ENCODE results near the gene RUNX1. TPM values are rescaled to one million over a fixed set of nuclear protein-coding genes. Genes with fewer than 3 reads are reported as not detected.

Gene RUNX1
- total RNA-seq, 1 experiment from 2014 or later: 95.4 TPM

DNA sequence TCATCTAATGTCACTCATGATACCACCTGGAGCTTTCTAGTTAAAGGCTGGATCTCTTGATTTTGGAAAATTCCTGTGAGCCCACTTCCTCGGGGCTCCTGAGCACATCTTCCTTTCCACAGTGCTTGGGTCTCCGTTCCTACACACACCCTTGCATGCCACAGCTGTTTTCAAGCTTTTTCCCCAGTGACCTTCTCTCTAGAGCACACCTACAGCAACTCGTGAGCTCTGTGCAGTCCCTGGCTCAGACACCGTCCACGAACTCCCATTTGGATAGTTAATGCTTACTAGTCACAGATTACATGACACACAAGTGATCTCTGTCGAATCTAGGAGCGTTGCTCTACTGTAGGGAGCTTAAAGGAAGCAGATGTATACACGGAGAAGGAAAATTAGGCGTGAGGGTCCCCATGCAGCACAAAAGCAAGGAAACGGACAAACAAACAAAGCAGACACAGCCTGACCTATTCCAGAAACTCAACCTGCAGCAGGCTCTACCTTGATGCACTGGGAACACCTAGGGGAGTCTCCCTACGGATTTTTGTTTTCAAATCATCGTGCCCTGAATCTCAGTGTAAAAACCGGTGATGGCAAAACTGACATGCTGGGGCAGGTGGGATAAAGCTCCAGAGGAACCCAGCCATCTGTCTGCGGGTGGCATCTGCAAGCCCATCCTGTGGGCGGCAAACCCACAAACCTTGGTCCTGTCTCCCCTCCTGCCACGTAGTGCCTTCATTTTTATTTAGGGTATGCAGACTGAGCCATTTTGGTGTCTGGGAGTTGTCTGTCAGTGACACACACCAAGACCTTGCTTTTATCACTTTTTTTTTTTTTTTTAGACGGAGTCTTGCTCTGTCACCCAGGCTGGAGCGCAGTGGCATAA lies 177.8 kb downstream of the RUNX1 start:
- no peak for DNase-seq
- CTCF ChIA-PET: interaction anchor here (1.3 kb wide), 1 partner anchor 126 kb away, joined by 3 read pairs; no protein-coding TSS in a partner anchor
- H3K4me1 Mint-ChIP-seq (ENCODE audit: low read depth, unreplicated experiment): peaks cover 28% of the 10 kb centered on the region
- no peaks in the 10 kb centered on the region for H3K27me3 Mint-ChIP-seq (ENCODE audit: unreplicated experiment)
- BruUV-seq (replicated peaks): no TSS peak
- no peaks in the 10 kb centered on the region for H3K9me3 Mint-ChIP-seq (ENCODE audit: low read depth, unreplicated experiment)
- H3K27ac Mint-ChIP-seq (ENCODE audit: unreplicated experiment): peak overlapping the region; percentile 44
- TF ChIP-seq, protein P1, sequence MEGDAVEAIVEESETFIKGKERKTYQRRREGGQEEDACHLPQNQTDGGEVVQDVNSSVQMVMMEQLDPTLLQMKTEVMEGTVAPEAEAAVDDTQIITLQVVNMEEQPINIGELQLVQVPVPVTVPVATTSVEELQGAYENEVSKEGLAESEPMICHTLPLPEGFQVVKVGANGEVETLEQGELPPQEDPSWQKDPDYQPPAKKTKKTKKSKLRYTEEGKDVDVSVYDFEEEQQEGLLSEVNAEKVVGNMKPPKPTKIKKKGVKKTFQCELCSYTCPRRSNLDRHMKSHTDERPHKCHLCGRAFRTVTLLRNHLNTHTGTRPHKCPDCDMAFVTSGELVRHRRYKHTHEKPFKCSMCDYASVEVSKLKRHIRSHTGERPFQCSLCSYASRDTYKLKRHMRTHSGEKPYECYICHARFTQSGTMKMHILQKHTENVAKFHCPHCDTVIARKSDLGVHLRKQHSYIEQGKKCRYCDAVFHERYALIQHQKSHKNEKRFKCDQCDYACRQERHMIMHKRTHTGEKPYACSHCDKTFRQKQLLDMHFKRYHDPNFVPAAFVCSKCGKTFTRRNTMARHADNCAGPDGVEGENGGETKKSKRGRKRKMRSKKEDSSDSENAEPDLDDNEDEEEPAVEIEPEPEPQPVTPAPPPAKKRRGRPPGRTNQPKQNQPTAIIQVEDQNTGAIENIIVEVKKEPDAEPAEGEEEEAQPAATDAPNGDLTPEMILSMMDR (IDR thresholded peaks at IDR 0.05; ENCODE audit: unreplicated experiment): no peak
- intact Hi-C loops (cut with micrococcal nuclease; ENCODE audit: unreplicated experiment): no loop called here
- H3K4me3 Mint-ChIP-seq (ENCODE audit: low read depth, unreplicated experiment): no peak overlapping the region
- H3K36me3 Mint-ChIP-seq (ENCODE audit: insufficient read depth, unreplicated experiment): peaks cover 62% of the 10 kb centered on the region

DNA sequence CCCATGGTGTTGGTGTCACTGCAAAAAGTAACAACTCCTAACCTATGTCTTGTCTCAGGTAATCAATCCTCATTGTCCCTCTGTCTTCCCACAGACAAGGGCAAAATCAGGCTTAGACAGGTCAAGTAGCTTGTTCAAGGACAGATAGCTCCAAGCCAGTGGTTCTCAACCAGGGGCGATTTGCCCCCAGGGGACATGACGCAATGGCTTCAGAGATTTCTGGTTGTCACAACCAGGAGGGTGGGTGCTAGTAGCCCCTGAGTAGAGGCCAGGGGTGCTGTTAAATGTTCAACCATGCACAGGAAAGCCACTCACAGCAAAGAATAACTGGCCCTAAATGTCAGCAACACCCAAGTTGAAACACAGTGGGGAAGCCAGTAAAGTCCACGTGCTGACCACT lies 178.9 kb downstream of the RUNX1 start:
- Mint-ChIP-seq H3K9me3 (ENCODE audit: low read depth, unreplicated experiment) (no peaks in the 10 kb centered on the region), H3K4me1 (ENCODE audit: low read depth, unreplicated experiment) (peaks cover 30% of the 10 kb centered on the region), H3K27ac (ENCODE audit: unreplicated experiment) (no peak overlapping the region), H3K36me3 (ENCODE audit: insufficient read depth, unreplicated experiment) (peaks cover 65% of the 10 kb centered on the region), H3K4me3 (ENCODE audit: low read depth, unreplicated experiment) (no peak overlapping the region), H3K27me3 (ENCODE audit: unreplicated experiment) (no peaks in the 10 kb centered on the region)
- CTCF ChIA-PET: interaction anchor here (1.3 kb wide), 1 partner anchor 125 kb away, joined by 3 read pairs; no protein-coding TSS in a partner anchor
- intact Hi-C loops (cut with micrococcal nuclease; ENCODE audit: unreplicated experiment): no loop called here
- TF ChIP-seq, protein P1 (IDR thresholded peaks at IDR 0.05; ENCODE audit: unreplicated experiment): no peak
- no peak for DNase-seq
- BruUV-seq (replicated peaks): no TSS peak

DNA sequence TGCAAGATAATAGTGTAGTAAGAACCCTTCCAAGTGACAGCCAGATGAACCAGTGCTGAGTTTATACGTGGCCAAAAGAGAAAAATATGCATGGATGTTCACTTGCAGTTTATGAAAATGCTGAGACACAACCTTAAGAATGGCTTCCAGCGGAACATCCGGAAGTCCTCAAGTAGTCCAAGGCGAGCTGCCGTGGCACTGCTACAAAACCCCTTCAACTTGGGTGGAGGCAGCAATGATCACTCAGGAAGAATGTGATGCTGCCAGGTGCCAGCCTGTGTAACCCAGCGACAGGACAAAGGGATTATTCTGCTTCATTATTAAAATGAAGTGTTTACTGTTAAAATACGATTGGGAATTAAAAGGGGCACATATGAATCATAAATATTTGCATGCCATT lies 179.6 kb downstream of the RUNX1 start:
- TF ChIP-seq, protein P1 (IDR thresholded peaks at IDR 0.05; ENCODE audit: unreplicated experiment): no peak
- Mint-ChIP-seq H3K36me3 (ENCODE audit: insufficient read depth, unreplicated experiment) (peaks cover 65% of the 10 kb centered on the region), H3K27me3 (ENCODE audit: unreplicated experiment) (no peaks in the 10 kb centered on the region), H3K27ac (ENCODE audit: unreplicated experiment) (no peak overlapping the region), H3K9me3 (ENCODE audit: low read depth, unreplicated experiment) (no peaks in the 10 kb centered on the region), H3K4me1 (ENCODE audit: low read depth, unreplicated experiment) (peaks cover 37% of the 10 kb centered on the region), H3K4me3 (ENCODE audit: low read depth, unreplicated experiment) (no peak overlapping the region)
- no peak for DNase-seq
- CTCF ChIA-PET: no interaction called here
- no TSS peak for BruUV-seq (replicated peaks)
- intact Hi-C loops (cut with micrococcal nuclease; ENCODE audit: unreplicated experiment): no loop called here

DNA sequence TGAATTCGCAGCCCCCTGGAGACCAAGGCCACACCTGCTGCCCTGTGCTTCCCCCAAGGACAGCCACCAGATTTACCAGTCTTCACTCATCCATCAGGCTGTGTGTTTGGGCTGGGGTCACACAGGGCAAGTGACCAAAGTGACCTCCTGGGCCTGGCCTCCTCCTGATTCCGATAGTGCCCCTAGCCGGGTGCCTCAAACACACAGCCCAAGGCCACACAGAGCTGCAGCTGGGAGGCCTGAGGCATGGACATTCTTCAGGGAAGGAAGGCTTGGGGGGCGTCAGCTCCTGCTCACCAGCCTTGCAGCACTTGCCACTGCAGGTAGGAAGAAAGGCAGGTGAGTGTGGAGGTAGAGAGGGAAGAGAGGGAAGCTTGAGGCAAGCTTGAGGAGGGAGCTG lies 181.3 kb downstream of the RUNX1 start:
- Mint-ChIP-seq H3K36me3 (ENCODE audit: insufficient read depth, unreplicated experiment) (peaks cover 76% of the 10 kb centered on the region), H3K4me1 (ENCODE audit: low read depth, unreplicated experiment) (peaks cover 55% of the 10 kb centered on the region), H3K27me3 (ENCODE audit: unreplicated experiment) (no peaks in the 10 kb centered on the region), H3K4me3 (ENCODE audit: low read depth, unreplicated experiment) (no peak overlapping the region), H3K9me3 (ENCODE audit: low read depth, unreplicated experiment) (no peaks in the 10 kb centered on the region), H3K27ac (ENCODE audit: unreplicated experiment) (peak overlapping the region; percentile 61)
- intact Hi-C loops (cut with micrococcal nuclease; ENCODE audit: unreplicated experiment): no loop called here
- TF ChIP-seq, protein P1 (IDR thresholded peaks at IDR 0.05; ENCODE audit: unreplicated experiment): no peak
- no peak for DNase-seq
- no TSS peak for BruUV-seq (replicated peaks)
- CTCF ChIA-PET: no interaction called here
